SIG-M5 treated with dmso at 0.1 percent for 504 hours (cell line): Measurements from ENCODE around the gene C1QTNF2.

Source experiments
- DNase-seq: peaks from one replicate; lab custom pipeline; 2025; ENCODE audit not compliant: unreplicated experiment; lab: John Stamatoyannopoulos, UW

C1QTNF2 gene

GRCh38 chr5:160306696-160307095 lies 63.7 kb downstream of the C1QTNF2 start:
- DNase-seq = no peak

- no peak for DNase-seq
Observed at GRCh38 chr5:160305319-160305718, 65.1 kb downstream of the C1QTNF2 start.

- DNase-seq = no peak
Observed at GRCh38 chr5:160303690-160304089, 66.7 kb downstream of the C1QTNF2 start.

- peak; percentile 76 for DNase-seq
Observed at GRCh38 chr5:160298189-160298588, 72.2 kb downstream of the C1QTNF2 start.

GRCh38 chr5:160297776-160298175 lies 72.7 kb downstream of the C1QTNF2 start:
- no peak for DNase-seq
